Subcutaneous abdominal adipose tissue (tissue), 5 donors: ENCODE measurements around the gene RDH16.

Source experiments
- H3K27ac ChIP-seq: one replicate; pipeline ENCODE4 v1.7.0; 2013; ENCODE audit warnings: low read depth, mild to moderate bottlenecking, inconsistent platforms, low read length, moderate library complexity
- H3K27me3 ChIP-seq, 5 donors: one replicate each; pipeline ENCODE4 v1.7.0; 2013; ENCODE audit warnings: low read length in 5 of 5, inconsistent platforms in 1 of 5; ENCODE audit not compliant: control insufficient read depth in 5 of 5, insufficient read depth in 4 of 5
- H3K36me3 ChIP-seq, 5 donors: one replicate each; pipeline ENCODE4 v1.7.0; 2013; ENCODE audit warnings: low read length in 5 of 5; ENCODE audit not compliant: control insufficient read depth in 5 of 5, insufficient read depth in 5 of 5
- H3K4me1 ChIP-seq, 5 donors: one replicate each; pipeline ENCODE4 v1.7.0; 2013; ENCODE audit warnings: low read length in 5 of 5, mild to moderate bottlenecking in 3 of 5, moderate library complexity in 1 of 5; ENCODE audit not compliant: control insufficient read depth in 5 of 5, insufficient read depth in 5 of 5
- H3K4me3 ChIP-seq, 5 donors: one replicate each; pipeline ENCODE4 v1.7.0; 2013; ENCODE audit warnings: low read length in 5 of 5, low read depth in 1 of 5
- H3K9ac ChIP-seq, 5 donors: one replicate each; pipeline ENCODE4 v1.7.0; 2013; ENCODE audit warnings: low read length in 5 of 5, mild to moderate bottlenecking in 4 of 5, moderate library complexity in 3 of 5
- H3K9me3 ChIP-seq, 5 donors: one replicate each; pipeline ENCODE4 v1.7.0; 2013; ENCODE audit warnings: low read length in 5 of 5; ENCODE audit not compliant: control insufficient read depth in 5 of 5
- donor health status: healthy.
- donor health status: healthy.
- donor health status: healthy.
- donor health status: healthy.
- donor health status: healthy.

The RDH16 gene

DNA sequence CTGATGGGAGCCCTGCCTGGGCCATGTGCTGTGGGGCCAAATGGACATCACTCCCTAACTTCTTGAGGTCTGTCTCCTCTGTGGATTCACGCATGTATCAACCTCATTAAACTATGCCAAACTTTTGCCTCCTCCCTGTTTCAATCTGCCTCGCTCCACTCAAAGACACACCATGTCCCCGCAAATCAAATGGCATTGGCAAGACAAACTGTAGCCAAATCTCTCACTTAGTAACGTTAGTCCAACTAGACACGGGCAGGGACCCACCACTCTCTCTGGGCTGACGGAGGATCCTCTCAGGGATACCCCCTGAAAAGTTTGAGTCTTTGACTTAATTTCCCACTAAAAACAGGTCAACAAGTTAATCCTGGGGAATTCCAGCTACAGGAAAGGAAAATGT, 40.9 kb upstream of the RDH16 start:
- Histone ChIP-seq H3K9me3 (no peaks in the 10 kb centered on the region), H3K36me3 (peaks cover 2 to 54% (median 41%) of the 10 kb centered on the region in 5 donors), H3K27me3 (no peaks in the 10 kb centered on the region), H3K27ac (no peak overlapping the region), H3K4me3 (no peak overlapping the region), H3K4me1 (peaks cover 0 to 20% (median 12%) of the 10 kb centered on the region in 5 donors), H3K9ac (no peak overlapping the region)

DNA sequence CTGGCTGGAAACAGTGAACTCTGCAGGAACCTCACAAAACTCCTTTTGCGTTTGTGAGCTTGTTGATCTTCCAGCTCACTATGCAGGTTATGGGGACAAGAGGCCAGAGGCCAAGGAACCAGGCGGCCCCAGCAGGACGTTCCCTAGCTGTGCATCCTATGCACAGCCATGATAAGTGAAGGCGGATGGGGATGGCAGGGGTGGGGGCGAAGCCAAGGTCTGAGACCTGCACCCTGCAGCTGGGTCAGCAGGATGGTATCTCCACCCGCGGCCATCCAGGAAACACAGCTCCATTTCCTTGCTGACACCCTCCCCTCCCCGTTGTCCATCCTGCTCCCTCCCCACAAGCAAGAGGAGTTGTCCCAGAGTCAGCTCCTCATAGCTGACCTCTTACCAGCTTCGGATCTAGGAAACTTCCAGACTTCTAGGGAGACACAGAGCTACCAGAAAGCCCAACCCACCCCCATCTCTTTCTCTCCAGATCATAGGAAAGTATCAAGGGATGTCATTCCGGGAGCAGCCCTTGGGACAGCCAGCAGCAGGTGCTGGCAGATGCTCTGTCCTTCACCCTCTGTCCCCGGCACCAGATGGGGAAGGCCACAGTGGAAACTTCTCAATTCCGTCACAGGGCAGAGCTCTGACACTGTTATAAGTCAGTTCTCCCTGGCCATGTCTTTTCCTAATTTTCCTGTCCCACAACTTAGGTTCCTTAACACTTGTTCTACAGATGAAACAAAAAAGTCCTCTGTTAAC, 39.6 kb upstream of the RDH16 start:
- peaks cover 0 to 25% (median 21%) of the 10 kb centered on the region in 5 donors for H3K4me1 ChIP-seq

DNA sequence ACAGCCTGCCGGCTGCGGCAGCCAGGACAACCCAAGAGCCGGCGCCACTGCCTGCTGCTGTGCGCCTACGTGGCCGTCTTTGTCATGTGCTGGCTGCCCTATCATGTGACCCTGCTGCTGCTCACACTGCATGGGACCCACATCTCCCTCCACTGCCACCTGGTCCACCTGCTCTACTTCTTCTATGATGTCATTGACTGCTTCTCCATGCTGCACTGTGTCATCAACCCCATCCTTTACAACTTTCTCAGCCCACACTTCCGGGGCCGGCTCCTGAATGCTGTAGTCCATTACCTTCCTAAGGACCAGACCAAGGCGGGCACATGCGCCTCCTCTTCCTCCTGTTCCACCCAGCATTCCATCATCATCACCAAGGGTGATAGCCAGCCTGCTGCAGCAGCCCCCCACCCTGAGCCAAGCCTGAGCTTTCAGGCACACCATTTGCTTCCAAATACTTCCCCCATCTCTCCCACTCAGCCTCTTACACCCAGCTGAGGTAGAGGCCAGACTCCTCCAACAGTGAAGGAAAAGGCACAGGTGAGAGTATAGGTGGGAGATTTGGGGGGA, 38.6 kb upstream of the RDH16 start:
- H3K4me3 ChIP-seq, result no peak overlapping the region
- no peak overlapping the region for H3K27ac ChIP-seq
- peaks cover 5 to 26% (median 22%) of the 10 kb centered on the region in 5 donors for H3K4me1 ChIP-seq
- no peaks in the 10 kb centered on the region for H3K27me3 ChIP-seq
- peaks cover 0 to 33% (median 27%) of the 10 kb centered on the region in 5 donors for H3K36me3 ChIP-seq
- H3K9me3 ChIP-seq, result no peaks in the 10 kb centered on the region
- no peak overlapping the region for H3K9ac ChIP-seq

More for the DNA sequence above, 39.6 kb upstream of the RDH16 start:
- Histone ChIP-seq H3K36me3 (peaks cover 0 to 40% (median 27%) of the 10 kb centered on the region in 5 donors), H3K27ac (no peak overlapping the region), H3K4me3 (no peak overlapping the region), H3K9ac (no peak overlapping the region), H3K27me3 (no peaks in the 10 kb centered on the region), H3K9me3 (no peaks in the 10 kb centered on the region)

DNA sequence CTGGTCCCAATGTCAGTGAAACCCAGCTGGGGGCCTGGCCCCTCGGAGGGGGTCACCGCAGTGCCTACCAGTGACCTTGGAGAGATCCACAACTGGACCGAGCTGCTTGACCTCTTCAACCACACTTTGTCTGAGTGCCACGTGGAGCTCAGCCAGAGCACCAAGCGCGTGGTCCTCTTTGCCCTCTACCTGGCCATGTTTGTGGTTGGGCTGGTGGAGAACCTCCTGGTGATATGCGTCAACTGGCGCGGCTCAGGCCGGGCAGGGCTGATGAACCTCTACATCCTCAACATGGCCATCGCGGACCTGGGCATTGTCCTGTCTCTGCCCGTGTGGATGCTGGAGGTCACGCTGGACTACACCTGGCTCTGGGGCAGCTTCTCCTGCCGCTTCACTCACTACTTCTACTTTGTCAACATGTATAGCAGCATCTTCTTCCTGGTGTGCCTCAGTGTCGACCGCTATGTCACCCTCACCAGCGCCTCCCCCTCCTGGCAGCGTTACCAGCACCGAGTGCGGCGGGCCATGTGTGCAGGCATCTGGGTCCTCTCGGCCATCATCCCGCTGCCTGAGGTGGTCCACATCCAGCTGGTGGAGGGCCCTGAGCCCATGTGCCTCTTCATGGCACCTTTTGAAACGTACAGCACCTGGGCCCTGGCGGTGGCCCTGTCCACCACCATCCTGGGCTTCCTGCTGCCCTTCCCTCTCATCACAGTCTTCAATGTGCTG, 38.0 kb upstream of the RDH16 start:
- Histone ChIP-seq H3K9ac (no peak overlapping the region), H3K27ac (no peak overlapping the region), H3K27me3 (no peaks in the 10 kb centered on the region), H3K9me3 (no peaks in the 10 kb centered on the region), H3K4me1 (peaks cover 8 to 33% (median 27%) of the 10 kb centered on the region in 5 donors), H3K4me3 (no peak overlapping the region), H3K36me3 (peaks cover 0 to 27% (median 23%) of the 10 kb centered on the region in 5 donors)

DNA sequence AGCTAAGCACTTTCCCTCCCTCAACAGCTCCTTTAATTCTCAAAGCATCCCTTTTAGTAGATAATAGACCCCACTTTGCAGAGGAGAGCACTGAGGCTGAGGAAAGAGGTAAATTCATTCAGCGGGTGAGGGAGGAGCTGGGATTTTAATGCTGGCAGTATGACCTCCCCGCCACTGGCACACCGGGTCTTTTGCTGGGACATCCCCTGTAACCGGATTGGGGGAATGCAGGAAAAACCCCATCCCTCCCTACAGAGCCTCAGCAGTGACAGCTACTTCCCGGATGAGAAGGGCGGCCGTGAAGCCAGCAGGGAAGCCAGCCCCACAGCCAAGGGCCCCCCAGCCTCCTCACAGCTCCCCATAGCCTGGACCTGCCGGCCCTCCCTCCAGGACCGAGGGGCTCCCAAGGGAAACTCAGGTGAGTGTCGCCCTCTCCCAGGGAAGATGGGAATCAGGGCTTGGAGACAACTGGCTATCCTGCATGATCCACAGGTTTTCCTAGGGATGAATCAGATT, 36.9 kb upstream of the RDH16 start:
- Histone ChIP-seq H3K4me3 (no peak overlapping the region), H3K36me3 (peaks cover 0 to 18% (median 15%) of the 10 kb centered on the region in 5 donors), H3K9me3 (no peaks in the 10 kb centered on the region), H3K27me3 (no peaks in the 10 kb centered on the region), H3K4me1 (peaks cover 8 to 36% (median 29%) of the 10 kb centered on the region in 5 donors), H3K27ac (no peak overlapping the region), H3K9ac (no peak overlapping the region)

DNA sequence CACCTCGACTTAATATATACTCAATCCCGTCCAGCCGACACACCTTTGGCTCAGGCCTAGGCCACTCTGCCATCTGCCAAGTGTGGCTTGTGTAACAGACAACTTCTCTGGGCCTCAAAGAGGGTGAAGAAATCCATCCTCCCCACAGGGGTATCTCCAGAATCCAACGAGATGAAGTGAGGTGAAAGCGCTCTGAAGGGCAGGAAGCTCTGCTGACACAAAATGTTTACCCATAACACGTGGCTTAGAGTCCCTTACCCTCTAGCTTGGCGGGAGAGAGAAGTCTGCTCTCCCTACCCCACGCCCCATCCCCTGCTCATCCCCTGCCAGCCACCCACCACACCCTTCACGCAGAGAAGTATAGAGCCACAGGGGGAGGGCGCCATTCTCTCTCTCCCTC, 35.9 kb upstream of the RDH16 start:
- peaks cover 8 to 42% (median 33%) of the 10 kb centered on the region in 5 donors for H3K4me1 ChIP-seq
- H3K36me3 ChIP-seq, result peaks cover 0 to 17% (median 14%) of the 10 kb centered on the region in 5 donors
- no peaks in the 10 kb centered on the region for H3K27me3 ChIP-seq
- H3K27ac ChIP-seq, result no peak overlapping the region
- H3K9ac ChIP-seq, result peak overlapping the region in 2 of 5 donors; percentile 31 to 43
- H3K9me3 ChIP-seq, result no peaks in the 10 kb centered on the region
- H3K4me3 ChIP-seq, result no peak overlapping the region

DNA sequence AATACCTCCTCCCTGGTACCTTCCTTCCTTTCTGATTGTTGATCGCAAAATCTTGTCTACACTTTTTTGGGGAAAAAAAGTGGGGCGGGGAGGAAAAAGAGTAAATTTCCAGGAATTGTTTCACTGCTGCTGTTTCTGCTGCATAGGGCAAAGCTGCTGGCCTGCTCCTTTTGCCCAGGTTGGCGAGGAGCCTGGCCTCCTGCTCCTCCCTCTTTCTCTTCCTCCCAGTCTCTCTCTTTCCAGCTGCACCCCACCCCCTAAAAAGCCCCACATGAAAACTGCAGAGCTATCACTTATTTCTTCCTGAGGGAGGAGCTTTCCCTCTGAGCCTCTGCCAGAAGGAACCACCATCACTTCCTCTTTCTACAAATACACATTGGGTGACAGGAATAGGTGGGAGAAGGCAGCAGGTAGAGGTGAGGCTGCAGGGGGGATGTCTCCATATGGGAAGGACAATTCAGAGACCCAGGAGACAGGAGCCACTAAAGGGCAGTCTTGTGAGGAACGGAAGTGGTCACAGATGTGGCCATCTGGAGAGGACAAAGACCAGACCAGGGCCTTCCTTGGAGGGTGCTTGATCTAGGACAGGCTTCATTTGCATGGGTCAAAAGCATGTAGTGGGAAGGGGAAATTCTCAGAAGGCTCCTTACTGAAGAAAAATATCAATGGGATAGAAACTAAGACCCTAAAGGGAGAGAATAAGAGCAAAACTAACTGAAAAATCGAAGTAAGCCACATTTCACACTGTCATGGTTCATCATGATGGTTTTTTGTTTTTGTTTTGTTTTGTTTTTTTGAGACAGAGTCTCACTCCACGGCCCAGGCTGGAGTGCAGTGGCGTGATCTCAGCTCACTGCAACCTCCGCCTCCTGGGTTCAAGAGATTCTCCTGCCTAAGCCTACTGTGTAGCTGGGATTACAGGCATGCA, 34.2 kb upstream of the RDH16 start:
- peak overlapping the region; percentile 65 for H3K27ac ChIP-seq

DNA sequence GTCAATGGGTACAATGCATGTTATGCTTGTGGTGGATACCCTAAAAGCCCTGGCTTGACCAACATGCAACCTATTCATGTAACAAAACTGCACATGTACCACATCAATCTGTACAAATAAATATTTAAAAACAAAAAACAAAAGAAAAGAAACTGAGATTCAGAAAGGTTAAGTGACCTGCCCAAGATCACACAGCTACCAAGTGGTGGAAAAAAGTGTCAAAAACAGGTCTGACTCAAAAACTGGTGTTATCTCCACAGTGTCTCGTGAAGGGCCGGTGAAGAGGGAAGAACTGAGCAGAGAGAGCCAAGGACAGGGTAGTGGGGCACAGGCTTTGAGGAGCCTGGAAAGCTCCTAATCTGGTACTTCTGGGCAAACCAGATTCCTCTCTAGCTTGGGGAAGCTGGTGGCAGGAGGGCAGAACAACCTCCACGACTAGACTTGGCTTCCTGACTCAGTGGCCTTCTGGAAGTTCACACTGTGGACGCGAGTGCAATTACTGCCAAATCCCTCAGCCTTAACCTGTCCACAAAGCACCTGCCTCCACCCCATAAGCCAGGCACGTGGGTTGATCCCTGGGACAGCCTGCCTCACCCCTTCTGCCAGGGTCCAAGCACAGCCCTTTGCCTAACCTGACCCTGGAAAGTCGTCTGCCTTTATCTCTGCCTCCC, 33.4 kb upstream of the RDH16 start:
- Histone ChIP-seq H3K27ac (peak overlapping the region; percentile 65), H3K36me3 (peaks cover 0 to 8% (median 6%) of the 10 kb centered on the region in 5 donors), H3K27me3 (no peaks in the 10 kb centered on the region), H3K9ac (peak overlapping the region in 1 of 5 donors; percentile 44), H3K4me3 (peak overlapping the region in 2 of 5 donors; percentile 7 to 10), H3K9me3 (no peaks in the 10 kb centered on the region), H3K4me1 (peaks cover 10 to 48% (median 35%) of the 10 kb centered on the region in 5 donors)

More for the DNA sequence above, 34.2 kb upstream of the RDH16 start:
- no peaks in the 10 kb centered on the region for H3K27me3 ChIP-seq
- H3K9me3 ChIP-seq, result no peaks in the 10 kb centered on the region
- peaks cover 0 to 11% (median 8%) of the 10 kb centered on the region in 5 donors for H3K36me3 ChIP-seq
- H3K4me3 ChIP-seq, result peak overlapping the region in 2 of 5 donors; percentile 7 to 10
- H3K4me1 ChIP-seq, result peaks cover 10 to 49% (median 37%) of the 10 kb centered on the region in 5 donors
- H3K9ac ChIP-seq, result peak overlapping the region in 1 of 5 donors; percentile 44
